HG03520 (cell line): ENCODE measurements around the gene HTN3.
"Not testable (repeated sequence)": the region's sequence is repeated elsewhere in the genome, so short reads cannot be mapped to it uniquely, and the experiment has no call there.

Experiments used
- ATAC-seq: cut with Tn5 transposase; IDR thresholded peaks from one replicate; pipeline ENCODE4 v1.9.1; 2021; ENCODE audit warnings: mild to moderate bottlenecking, moderate library complexity; ENCODE audit not compliant: unreplicated experiment

HTN3 gene

GRCh38 chr4:70028159-70028558, at the start of gene HTN3:
HTN3 (plus strand) TSS chr4:70028459; CDS start chr4:70030741, 2,282 bp downstream.
- not testable (repeated sequence) for ATAC-seq

GRCh38 chr4:69984030-69984443, 44.2 kb upstream of the HTN3 start:
- peak; percentile 52 for ATAC-seq

- ATAC-seq: no peak
Measured at GRCh38 chr4:69986663-69987062, 41.6 kb upstream of the HTN3 start.

- ATAC-seq: no peak
Measured at GRCh38 chr4:69991016-69991415, 37.2 kb upstream of the HTN3 start.

GRCh38 chr4:69994782-69995181, 33.5 kb upstream of the HTN3 start:
- no peak for ATAC-seq

GRCh38 chr4:69995526-69996016, 32.7 kb upstream of the HTN3 start, which contains the start of gene STATH:
STATH (plus strand) TSS chr4:69995966; CDS start chr4:69998438, 2,472 bp downstream.
- no peak for ATAC-seq

GRCh38 chr4:69999420-69999819, 28.8 kb upstream of the HTN3 start:
- no peak for ATAC-seq

- ATAC-seq: no peak
Measured at GRCh38 chr4:70000711-70001110, 27.5 kb upstream of the HTN3 start.

- no peak for ATAC-seq
Measured at GRCh38 chr4:70002507-70002906, 25.8 kb upstream of the HTN3 start.

GRCh38 chr4:70008771-70009170, 19.5 kb upstream of the HTN3 start:
- no peak for ATAC-seq

- not testable (repeated sequence) for ATAC-seq
Measured at GRCh38 chr4:70019006-70019405, 9.3 kb upstream of the HTN3 start.

GRCh38 chr4:70023218-70023617, 5.0 kb upstream of the HTN3 start:
- no peak for ATAC-seq

GRCh38 chr4:70027011-70027410, 1.2 kb upstream of the HTN3 start:
- ATAC-seq: no peak

- not testable (repeated sequence) for ATAC-seq
Measured at GRCh38 chr4:70037559-70037958, 9.3 kb downstream of the HTN3 start.

GRCh38 chr4:70039928-70040327, 11.7 kb downstream of the HTN3 start:
- not testable (repeated sequence) for ATAC-seq

- ATAC-seq: no peak
Measured at GRCh38 chr4:70041652-70042286, 13.5 kb downstream of the HTN3 start.

- ATAC-seq: not testable (repeated sequence)
Measured at GRCh38 chr4:70050138-70050537, 21.9 kb downstream of the HTN3 start, which contains the start of gene HTN1. HTN1 (plus strand) TSS chr4:70050438; CDS start chr4:70053077, 2,639 bp downstream.

- not testable (repeated sequence) for ATAC-seq
Measured at GRCh38 chr4:70056534-70056933, 28.3 kb downstream of the HTN3 start.

GRCh38 chr4:70057651-70058050, 29.4 kb downstream of the HTN3 start:
- ATAC-seq: no peak

- no peak for ATAC-seq
Measured at GRCh38 chr4:70059149-70059548, 30.9 kb downstream of the HTN3 start.

GRCh38 chr4:70062000-70062399, 33.7 kb downstream of the HTN3 start:
- ATAC-seq: peak; percentile 80

- ATAC-seq: no peak
Measured at GRCh38 chr4:70080205-70080604, 51.9 kb downstream of the HTN3 start.
